A673 (cell line): ENCODE results near the gene CEACAM19.

ENCODE experiments used
- CTCF ChIP-seq: fragments of 300-800, 200-600 bp; sonication (generic); conservative IDR thresholded peaks from 2 replicates; pipeline ENCODE4 v1.5.1; 2017; ENCODE audit warnings: low read depth, mild to moderate bottlenecking, antibody characterized with exemption, low read length, moderate library complexity, mixed read lengths
- EZH2 ChIP-seq: fragments of 200-600 bp; sonication (generic); IDR thresholded peaks from 2 replicates; pipeline ENCODE4 v1.6.1; 2017; ENCODE audit warnings: borderline replicate concordance, low read depth, mild to moderate bottlenecking, mixed read lengths, antibody characterized with exemption, low read length; ENCODE audit not compliant: poor library complexity, severe bottlenecking

GRCh38 chr19:44687888-44688287 lies 16.6 kb downstream of the CEACAM19 start:
- TF ChIP-seq EZH2, result no peak
- no peak for TF ChIP-seq CTCF
